DMS53 treated with DMSO at 0.1 percent for 48 hours (cell line): ENCODE data around the gene RGS17.
"Not testable (repeated sequence)": the region's sequence is repeated elsewhere in the genome, so short reads cannot be mapped to it uniquely, and the experiment has no call there.

Experiments used
- DNase-seq: peaks from one replicate; lab custom pipeline; 2025; ENCODE audit not compliant: unreplicated experiment; lab: John Stamatoyannopoulos, UW

The RGS17 gene

DNA sequence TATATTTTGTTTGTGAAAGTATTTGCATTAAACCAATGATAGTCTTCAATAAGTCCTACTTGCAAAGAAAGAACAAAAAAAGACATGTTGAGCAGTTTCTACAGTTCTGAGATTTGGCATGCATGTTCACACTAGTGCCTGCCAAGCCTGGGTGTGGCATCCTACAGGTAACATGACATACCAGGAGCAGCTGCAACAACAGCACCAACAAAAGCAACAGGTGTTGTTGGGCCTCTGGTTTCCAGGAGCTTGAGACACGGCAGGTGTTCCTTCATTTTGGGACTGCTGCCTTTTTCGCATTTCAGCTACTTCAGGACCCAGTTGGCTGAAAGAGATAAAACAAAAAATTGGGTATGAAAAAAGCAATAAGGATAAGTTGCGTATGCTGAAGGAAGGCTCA lies 87.4 kb downstream of the RGS17 start:
- peak; percentile 59 for DNase-seq

DNA sequence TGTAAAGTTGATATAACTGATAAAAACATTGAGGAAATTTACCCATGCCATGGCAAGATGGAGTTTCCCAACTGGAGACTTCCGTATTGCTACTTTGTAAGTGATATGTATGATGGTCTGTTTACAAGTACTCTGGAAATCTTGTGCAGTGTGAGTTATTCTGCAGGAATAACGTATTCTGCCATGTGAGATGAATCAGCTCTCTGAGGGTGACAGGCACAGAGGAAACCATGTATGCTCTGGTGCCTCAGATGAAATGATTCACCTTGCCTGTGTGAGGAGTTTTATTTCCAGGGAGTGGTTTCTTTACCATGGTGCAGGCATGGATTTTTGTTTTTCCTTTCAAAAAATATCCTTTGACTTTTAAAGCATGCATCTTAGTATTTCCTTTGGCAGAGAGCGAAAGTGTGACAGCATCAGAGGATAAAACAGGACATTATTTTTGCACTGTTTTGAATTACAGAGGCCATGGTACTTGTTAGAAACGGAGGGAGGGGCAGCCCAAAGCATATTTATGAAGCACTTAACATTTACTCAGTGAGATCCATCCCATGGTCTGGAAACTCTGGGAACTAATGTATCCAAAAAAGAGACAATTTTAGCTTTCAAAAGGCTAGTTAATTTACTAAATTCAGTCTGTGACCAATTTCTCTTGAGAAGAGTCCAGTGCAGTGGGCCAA lies 92.6 kb downstream of the RGS17 start:
- no peak for DNase-seq

DNA sequence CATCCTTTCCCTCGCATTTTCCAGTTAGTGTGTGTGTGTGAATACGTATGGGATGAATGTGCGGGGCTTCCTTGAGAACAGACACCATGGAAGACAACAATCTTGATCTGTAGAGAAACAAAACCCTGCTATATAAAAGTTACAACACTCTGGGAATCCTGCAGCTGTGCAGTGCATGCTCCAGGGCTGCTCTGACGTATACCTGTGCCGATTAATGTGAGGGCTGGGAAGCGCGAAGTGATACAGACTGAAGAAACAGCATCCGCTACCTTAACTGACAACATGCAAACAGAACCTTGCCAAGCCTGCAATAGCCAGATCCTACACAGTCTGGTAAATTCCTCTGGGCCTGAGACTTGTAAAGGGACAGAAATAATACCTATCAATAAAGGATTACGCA lies 96.9 kb downstream of the RGS17 start:
- DNase-seq: no peak

DNA sequence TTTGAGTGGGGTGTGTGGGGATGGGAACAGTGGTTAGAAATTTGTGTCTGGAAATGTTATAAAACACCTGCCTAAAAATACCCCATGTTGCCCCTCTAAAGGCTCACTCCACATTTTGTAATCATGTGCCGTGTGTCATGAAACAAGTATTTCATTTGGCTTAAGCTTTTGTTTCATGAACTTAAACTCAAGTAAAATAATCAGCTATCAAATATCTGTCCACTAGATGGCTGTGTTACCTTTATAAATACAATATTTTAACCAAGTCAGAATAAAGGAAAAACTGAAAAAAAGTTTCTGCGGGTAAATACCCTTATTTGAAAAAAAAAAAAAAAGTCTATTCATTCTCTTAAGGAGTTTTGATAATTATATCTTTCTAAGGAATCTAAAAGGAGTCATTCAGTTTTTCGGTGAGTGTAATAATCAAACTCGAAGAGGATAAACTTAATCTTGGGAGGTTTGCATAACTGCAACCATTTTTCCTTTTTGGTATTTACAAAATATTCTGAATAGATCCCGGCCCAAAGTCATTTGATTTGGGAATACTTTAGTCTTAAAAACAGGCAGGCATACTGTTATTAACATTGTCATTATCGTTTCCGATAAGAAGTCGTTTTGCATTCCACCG lies 98.7 kb downstream of the RGS17 start:
- peak; percentile 5 for DNase-seq

DNA sequence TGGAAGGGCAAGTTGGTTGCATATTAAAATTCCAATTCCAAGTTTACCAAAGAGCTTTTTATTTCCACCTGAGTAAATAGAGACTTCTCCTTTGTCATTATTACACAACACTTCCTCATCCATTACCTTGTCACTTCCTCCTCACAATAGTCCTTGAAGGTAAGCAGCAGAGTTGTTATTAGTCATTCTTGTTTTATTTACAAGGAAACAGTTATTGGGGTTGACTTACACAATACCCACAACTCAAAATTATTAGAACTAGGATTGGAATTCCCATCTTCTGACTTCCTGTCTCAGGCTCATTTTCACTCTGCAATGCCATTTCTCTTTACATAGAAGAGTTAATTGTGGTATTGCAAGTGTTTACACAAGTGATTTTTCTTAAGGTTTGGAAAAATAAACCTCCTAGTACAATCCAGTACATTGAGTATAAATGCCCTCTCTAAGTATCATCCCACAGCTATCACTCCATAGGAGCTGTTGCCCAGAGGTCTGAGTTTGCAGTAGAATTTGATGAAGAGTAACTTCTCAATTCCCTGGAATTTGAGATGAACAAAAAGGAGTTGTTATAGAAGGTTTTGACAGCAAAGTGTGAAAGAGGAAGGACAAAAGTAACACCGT lies 99.6 kb downstream of the RGS17 start:
- peak; percentile 41 for DNase-seq

DNA sequence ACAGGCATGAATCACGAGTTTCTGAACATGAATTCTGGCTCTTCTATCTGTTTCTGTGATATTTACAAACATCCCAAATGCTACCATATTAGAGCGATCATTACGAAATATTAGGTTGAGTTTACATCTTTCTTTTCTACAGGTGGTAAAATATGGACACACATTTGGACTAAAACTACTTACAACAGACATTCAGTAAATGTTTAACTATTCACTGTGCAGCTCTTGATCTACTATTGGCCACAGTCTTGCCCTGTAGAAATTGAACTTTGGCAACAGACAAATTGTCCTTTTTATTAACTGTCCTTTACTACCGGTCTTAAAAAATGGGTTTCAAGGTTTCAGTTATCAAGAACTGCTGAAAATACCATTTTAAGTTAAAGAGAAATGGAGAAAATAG lies 102.1 kb downstream of the RGS17 start:
- no peak for DNase-seq

DNA sequence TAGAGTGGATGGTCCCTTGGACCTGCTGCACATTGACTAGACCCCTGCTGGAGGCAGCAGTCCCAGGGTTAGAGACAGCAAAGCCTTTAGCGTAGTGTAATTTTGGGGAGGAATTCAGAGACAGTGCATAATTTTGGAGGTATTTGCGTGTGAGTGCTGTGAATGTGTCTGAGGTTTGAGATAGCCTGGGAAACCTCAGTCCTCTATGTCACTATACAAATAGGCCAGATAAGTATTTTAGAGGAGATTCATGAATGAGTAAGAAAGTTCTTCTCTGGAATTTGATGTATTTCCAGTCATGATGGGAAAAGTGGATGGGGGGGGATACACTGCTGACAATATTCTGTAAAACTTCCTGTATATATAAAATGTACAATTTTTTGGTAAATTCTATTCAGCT lies 102.8 kb downstream of the RGS17 start:
- DNase-seq: no peak

DNA sequence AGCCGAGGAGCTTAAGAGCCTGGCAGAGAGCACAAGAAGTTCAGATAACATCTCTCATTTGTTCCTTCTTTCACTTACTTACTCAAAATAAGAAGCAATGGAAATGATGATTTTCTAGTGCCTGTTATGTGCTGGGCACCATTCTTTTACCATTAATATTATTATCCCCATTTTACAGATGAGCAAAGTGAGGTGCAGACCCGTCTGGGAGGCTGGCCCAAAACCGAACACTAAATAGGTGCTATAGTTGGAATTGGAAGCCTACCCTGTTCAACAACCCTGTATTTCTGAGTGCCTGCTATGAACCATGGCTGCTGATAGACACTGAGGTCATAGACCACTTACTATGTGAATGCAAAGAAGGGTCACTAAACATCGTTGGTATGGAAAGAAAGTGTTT lies 103.6 kb downstream of the RGS17 start:
- no peak for DNase-seq

DNA sequence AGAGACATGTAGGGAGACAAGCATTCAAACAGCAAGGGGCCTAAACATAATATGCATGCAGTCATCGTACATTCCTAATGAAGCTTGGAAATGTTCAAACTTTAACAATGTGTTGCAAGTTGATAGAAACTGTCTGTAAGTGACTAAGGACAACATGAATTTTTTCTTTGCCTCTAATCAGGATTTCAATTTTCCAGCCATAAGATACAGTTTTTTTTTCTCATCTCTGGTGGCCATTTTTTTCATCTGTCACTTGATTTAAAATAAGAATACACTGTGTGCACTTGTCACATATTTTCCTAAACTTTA lies 106.4 kb downstream of the RGS17 start:
- no peak for DNase-seq

DNA sequence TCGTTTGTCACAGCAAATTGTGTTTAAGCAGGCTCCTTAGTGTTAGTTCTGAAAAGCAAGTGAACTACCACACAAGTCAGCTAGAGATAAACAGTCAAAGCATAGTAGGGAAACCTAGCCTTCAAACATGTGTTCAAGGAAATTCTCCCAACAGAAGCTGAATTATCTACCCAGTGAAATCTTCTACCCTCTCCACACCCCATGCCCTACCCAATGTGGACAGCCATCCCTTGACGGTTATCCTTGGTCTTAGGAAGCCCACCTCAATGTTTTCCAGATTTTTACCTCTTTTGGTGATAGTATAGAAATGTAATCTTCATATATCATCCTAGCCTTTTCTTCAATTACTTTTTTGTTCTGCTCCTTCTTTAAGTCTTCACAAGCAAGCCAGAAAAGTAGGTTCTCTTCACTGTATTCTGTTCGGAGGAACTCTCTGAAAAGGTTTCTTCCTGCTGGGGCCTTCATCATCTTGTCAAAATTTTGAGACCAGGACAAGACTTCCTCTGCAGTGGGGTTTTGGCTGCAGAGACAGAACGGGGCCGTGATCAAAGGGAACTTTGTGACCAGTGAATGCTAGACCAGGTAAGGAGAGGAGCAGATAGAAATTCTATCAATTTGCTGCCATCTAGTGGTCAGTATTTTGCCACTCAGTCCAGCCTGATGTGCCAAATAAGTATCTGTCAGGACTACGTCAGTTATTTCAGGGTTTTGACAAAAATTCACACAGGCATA lies 106.9 kb downstream of the RGS17 start:
- peak; percentile 52 for DNase-seq

DNA sequence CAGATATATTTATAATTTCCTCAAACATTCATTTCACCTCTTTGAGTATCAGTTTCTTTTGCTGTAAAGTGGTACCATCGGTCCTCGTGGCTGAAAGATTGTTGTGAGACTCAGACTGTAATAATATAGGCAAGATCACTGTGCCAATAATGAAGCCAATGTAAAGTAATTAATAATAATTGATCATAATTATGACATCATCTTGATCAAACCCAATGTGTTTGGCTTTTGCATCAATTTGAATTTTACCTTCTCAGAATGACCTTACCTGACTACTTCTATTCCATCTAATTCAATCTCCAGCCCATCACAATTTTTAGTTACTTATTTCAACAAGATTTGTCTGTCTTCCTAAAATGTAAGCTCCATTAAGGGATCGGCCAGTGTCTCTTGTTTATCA lies 112.7 kb downstream of the RGS17 start:
- DNase-seq: no peak

DNA sequence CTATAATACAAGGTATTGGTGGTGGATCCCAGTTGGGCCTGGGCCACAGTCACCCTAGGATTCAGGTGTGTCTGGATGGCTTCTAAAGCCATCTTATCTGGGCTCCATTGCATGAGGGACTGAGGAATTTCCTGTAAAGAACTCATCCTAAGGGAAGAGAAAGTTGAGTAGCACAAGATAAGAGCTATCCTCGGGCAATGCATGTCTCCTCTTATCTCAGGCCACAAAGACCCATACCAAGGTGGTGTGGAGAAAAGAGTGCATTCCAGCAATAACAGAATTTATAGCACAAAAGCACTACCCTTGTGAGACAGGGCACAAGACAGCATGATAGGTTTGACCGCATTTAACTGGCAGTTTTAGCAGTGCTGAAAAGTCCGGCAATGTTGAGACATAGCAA lies 114.2 kb downstream of the RGS17 start:
- DNase-seq: no peak

DNA sequence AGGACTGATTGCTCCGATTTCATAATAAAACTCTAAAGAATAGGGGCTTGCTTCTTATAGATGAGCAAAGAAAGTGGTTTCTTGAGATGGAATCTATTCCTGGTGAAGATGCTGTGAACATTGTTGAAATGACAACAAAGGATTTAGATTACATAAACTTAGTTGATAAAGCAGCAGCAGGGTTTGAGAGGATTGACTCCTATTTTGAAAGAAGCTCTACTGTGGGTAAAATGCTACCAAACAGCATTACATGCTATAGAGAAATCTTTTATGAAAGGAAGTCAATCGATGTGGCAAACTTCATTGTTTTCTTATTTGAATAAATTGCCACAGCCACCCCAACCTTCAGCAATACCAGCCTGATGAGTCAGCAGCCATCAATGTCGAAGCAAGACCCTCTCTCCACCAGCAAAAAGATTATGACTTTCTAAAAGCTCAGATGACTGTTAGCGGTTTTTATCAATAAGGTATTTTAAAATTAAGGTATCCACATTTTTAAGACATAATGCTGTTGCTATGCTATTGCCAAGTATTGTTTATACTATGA lies 115.9 kb downstream of the RGS17 start:
- DNase-seq: no peak

DNA sequence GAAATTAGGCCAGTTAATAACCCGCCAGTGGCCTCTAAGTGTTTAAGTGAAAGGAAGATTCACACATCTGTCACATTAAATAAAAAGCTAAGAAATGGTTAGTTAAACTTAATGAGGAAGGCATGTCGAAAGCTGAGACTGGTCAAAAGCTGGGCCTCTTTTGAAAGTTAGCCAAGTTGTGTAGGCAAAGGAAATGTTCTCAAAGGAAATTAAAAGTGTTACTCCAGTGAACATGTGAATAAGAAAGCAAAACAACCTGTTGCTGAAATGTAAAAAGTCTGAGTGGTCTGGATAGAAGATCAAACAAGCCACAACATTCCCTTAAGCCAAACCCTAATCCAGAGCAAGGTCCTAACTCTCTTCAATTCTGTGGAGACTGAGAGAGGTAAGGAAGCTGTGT lies 117.6 kb downstream of the RGS17 start:
- no peak for DNase-seq

DNA sequence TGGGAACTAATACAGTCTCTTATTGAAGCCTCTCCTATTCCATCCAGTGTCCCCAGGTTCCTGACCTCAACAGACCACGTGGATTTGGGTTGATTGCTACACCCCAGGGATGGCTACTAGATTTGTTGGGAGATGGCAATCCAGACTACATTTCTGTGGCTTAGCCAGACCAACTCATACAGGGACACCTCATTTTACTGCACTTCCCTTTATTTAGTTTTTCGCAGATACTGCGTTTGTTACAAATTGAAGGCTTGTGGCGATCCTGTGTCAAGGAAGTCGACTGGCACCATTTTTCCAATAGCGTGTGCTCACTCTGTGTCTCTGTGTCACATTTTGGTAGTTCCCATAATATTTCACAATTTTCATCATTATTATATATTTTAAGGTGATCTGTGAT lies 118.2 kb downstream of the RGS17 start:
- no peak for DNase-seq

DNA sequence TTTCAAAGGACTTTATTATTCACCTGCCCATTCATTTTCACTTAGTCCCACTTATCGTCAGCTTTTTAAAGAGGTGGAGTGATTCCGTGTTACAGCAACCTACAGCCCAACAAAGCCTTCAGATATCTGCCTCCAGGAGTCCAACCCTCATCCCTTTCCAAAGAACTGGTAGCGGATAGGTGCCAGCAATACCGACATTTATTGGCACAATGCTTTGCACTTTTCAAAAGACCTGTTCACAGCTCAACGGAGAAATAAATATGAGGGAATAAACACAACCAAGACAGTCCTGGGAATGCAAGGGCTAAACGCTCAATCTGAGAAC lies 127.8 kb downstream of the RGS17 start:
- peak; percentile 40 for DNase-seq

DNA sequence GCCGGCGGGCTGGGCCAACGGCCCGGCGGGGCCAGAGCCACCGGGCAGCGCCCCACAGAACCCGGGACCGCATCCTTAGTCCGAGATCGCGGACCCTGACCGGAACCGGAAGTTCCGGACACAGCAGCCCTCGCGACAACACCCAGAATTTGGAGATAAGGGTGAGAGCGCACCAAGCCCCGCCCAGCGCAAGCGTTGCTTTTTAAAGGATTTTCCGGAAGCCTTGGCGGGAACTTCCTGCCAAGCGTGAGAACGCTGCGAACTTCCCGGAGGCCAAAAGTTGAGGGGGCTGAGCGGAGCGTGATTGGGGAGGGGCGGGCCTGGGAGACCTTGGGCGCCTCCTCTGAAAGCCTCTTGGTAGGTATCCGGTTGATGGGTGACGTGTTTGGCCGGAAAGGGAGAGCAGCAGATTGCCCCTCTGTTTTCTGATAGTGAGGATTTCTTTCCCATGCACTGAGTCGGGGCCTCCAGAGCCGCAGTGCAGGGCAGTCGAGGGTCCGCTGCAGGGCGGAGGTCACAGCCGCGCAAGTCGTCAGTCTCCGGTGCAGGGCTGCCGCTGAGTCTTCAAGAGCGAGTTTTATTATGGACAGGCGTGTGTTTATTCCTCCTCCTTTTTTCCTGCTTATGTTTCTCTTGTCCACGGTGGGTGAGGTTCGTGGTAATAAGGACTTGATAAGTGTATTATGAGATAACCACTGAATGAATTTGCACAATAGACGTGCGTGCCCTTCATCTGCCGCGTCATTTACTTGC lies 128.3 kb downstream of the RGS17 start, which contains the start of gene MTRF1L:
Gene MTRF1L (minus strand): TSS at position 97 of the 753 bp plus-strand sequence. CDS start 24 bp downstream, at position 73.
- DNase-seq: peak; percentile 63

DNA sequence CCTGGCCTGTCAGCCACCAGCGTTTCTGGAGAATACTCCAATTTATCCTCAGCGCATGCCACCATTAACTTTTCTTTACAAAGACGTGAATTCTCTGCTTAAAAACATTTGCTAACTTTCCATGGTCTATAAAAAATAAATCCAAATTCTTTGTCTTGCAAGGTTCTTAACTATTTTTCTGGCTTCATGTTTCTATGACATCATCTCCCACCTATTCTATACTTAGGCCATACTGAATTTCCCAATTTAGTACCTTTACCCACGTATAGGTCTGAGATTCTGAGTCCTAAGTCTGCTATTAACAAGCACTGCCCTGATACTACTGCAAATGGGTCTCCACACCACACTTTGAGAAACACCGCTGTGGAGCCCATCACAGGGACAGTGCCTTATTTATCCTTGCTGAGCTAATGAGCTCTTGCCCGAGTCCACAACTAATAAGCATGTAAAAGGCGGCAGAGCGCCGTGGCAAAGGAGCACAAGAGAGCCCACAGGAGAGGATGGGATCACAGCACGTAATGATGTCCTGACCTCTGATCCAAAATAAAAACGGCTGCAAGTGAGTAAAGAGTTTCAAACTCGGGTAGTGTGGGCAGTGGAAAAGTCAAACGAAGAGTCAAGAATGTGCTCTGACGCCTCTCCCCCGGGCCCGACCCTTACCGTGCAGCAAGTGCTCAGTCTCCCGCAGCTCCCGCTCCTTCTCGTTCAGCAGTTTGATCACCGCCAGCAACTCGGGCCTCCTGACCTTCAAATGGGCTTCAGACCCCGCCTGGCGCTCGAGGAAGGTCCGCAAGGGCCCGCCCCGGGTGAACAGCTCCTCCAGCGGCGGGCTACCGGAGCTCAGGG lies 129.1 kb downstream of the RGS17 start:
- no peak for DNase-seq

DNA sequence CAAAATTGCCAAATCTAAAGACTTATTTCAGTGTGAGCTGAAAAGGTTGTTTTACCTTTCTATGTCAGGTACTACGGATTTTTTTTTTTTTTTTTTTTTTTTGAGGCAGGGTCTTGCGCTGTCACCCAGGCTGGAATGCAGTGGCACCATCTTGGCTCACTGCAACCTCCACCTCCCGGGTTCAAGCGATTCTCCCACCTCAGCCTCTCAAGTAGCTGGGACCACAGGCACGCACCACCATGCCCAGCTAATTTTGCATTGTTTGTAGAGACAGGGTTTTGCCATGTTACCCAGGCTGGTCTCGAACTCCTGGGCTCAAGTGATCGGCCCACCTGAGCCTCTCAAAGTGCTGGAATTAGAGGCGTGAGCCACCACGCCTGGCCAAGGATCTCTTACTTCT lies 130.3 kb downstream of the RGS17 start:
- DNase-seq: not testable (repeated sequence)

DNA sequence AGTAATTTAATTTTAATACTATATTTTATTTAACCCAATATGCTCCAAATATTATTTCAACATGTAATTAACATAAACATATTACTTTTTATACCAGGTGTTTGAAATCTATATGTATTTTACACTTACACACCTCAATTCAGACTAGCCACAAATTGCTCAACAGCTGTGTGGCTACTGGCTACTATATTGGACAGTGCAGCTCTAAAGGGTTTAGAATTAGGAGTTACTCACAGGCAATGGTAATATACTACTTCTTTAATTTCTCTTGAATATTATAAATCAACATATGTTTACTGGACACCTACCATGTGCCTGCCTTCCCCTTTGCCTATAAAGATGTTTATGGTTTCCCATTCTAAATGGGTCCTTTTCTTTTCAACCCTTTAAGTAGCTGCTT lies 130.8 kb downstream of the RGS17 start:
- no peak for DNase-seq
